GM12875 (cell line): ENCODE results near the gene CD34.

ENCODE experiments used
- H3K4me3 ChIP-seq: one replicate; pipeline ENCODE4 v1.5.1; 2011; ENCODE audit warnings: low read depth, low read length, control low read depth
- CTCF ChIP-seq: IDR thresholded peaks from 2 replicates; pipeline ENCODE4 v1.5.1; 2011; ENCODE audit warnings: low read depth, mild to moderate bottlenecking, control low read depth, inconsistent platforms, low read length, moderate library complexity, borderline replicate concordance; ENCODE audit not compliant: insufficient read depth

CD34 gene

GRCh38 chr1:207840380-207840779 lies 70.5 kb downstream of the CD34 start:
- TF ChIP-seq CTCF, result no peak
- no peak overlapping the region for H3K4me3 ChIP-seq

- H3K4me3 ChIP-seq, result no peak overlapping the region
- no peak for TF ChIP-seq CTCF
Measured at GRCh38 chr1:207839083-207839413, 71.9 kb downstream of the CD34 start.

- no peak overlapping the region for H3K4me3 ChIP-seq
- TF ChIP-seq CTCF, result no peak
Measured at GRCh38 chr1:207838156-207839082, 72.5 kb downstream of the CD34 start.

- no peak for TF ChIP-seq CTCF
- no peak overlapping the region for H3K4me3 ChIP-seq
Measured at GRCh38 chr1:207837673-207838072, 73.3 kb downstream of the CD34 start.

- no peak for TF ChIP-seq CTCF
- H3K4me3 ChIP-seq, result no peak overlapping the region
Measured at GRCh38 chr1:207836591-207837347, 74.2 kb downstream of the CD34 start.

GRCh38 chr1:207835958-207836357 lies 75.0 kb downstream of the CD34 start:
- TF ChIP-seq CTCF, result no peak
- no peak overlapping the region for H3K4me3 ChIP-seq
